GM12878 (cell line): Measurements from ENCODE around the gene KCNJ18. TPM values are rescaled to one million over a fixed set of nuclear protein-coding genes. Genes with fewer than 3 reads are reported as not detected.
"Not testable (repeated sequence)": the region's sequence is repeated elsewhere in the genome, so short reads cannot be mapped to it uniquely, and the experiment has no call there.

Experiments used
- ATAC-seq: fragments of 200-7000 bp; cut with Tn5 transposase; 3 replicates; pipeline ENCODE4 v1.9.1; 2020; ENCODE audit warnings: mild to moderate bottlenecking, moderate library complexity
- BruUV-seq: library from RNA; stranded (reverse); fragments of 400-500 nt; replicated peaks from 2 replicates; lab custom pipeline; 2021; lab: Mats Ljungman, UMichigan
- CTCF ChIA-PET: fragments of 300-600 bp; sonication (Branson Sonifier 250); formaldehyde crosslinking; extraction: SDS; loops from one replicate; lab custom pipeline; 2021; ENCODE audit warnings: inconsistent platforms; lab: Yijun Ruan, JAX
- POLR2A ChIA-PET: fragments of 350-600 bp; formaldehyde crosslinking; extraction: SDS; loops from one replicate; lab custom pipeline; 2021; ENCODE audit warnings: inconsistent platforms; lab: Charles Lee
- RAD21 ChIA-PET: fragments of 300-600 bp; sonication (Branson Sonifier 250); formaldehyde crosslinking; loops from one replicate; lab custom pipeline; 2023; ENCODE audit warnings: antibody characterized with exemption; ENCODE audit not compliant: unreplicated experiment; lab: Charles Lee
- SMC1A ChIA-PET: fragments of 300-600 bp; sonication (Branson Sonifier 250); formaldehyde crosslinking; loops from one replicate; lab custom pipeline; 2023; ENCODE audit not compliant: unreplicated experiment, uncharacterized antibody; lab: Charles Lee
- DNase-seq: peaks from one replicate; pipeline ENCODE4 v3.0.0-alpha.2; 2011; ENCODE audit warnings: low read depth, low spot score
- FAIRE-seq: peaks from 3 replicates; lab custom pipeline; 2011; peaks lifted over from hg19 to GRCh38; lab: Jason Lieb, UNC
- H2AFZ ChIP-seq: 2 replicates; pipeline ENCODE4 v1.6.0; 2011; ENCODE audit warnings: low read depth, low read length, control low read depth; ENCODE audit not compliant: control insufficient read depth
- H3K27ac ChIP-seq: 2 replicates; pipeline ENCODE4 v1.5.1; 2011; ENCODE audit warnings: control low read depth; ENCODE audit not compliant: control insufficient read depth, insufficient read depth
- H3K27me3 ChIP-seq, 2 experiments: replicated peaks in 1 of 2; 2 replicates each; pipeline versions ENCODE4 v1.6.0 to v1.6.1; 2011; ENCODE audit warnings: low read length in 1 of 2; ENCODE audit not compliant: control insufficient read depth in 2 of 2, insufficient read depth in 2 of 2
- H3K36me3 ChIP-seq, 2 experiments: 2 replicates each; pipeline ENCODE4 v1.5.1; 2011; ENCODE audit warnings: low read length in 1 of 2; ENCODE audit not compliant: control insufficient read depth in 2 of 2, insufficient read depth in 2 of 2
- H3K4me1 ChIP-seq: 2 replicates; pipeline ENCODE4 v1.6.1; 2011; ENCODE audit warnings: mild to moderate bottlenecking, low read length, moderate library complexity, mixed read lengths; ENCODE audit not compliant: control insufficient read depth, insufficient read depth
- H3K4me2 ChIP-seq: 2 replicates; pipeline ENCODE4 v1.6.0; 2011; ENCODE audit warnings: control low read depth; ENCODE audit not compliant: control insufficient read depth, insufficient read depth
- H3K4me3 ChIP-seq: fragments of 200-600 bp; sonication (generic); 2 replicates; pipeline ENCODE4 v1.5.1; 2016
- H3K79me2 ChIP-seq: 2 replicates; pipeline ENCODE4 v1.6.0; 2011; ENCODE audit warnings: low read length; ENCODE audit not compliant: control insufficient read depth, insufficient read depth
- H3K9ac ChIP-seq: 2 replicates; pipeline ENCODE4 v1.8.0; 2011; ENCODE audit warnings: low read length, control low read depth, mixed read lengths; ENCODE audit not compliant: control insufficient read depth, insufficient read depth
- H3K9me3 ChIP-seq: replicated peaks from 3 replicates; pipeline ENCODE4 v1.5.1; 2011; ENCODE audit warnings: mild to moderate bottlenecking, low read length; ENCODE audit not compliant: control insufficient read depth, insufficient read depth
- H4K20me1 ChIP-seq: 2 replicates; pipeline ENCODE4 v1.6.0; 2011; ENCODE audit not compliant: control insufficient read depth, insufficient read depth
- CHD4 ChIP-seq: fragments of 200-600 bp; sonication (generic); IDR thresholded peaks from 2 replicates; pipeline ENCODE4 v1.6.1; 2016; ENCODE audit warnings: mild to moderate bottlenecking
- HDAC6 ChIP-seq: fragments of 200-600 bp; sonication (generic); IDR thresholded peaks from one replicate; pipeline ENCODE4 v1.8.0; 2017; ENCODE audit warnings: antibody characterized with exemption; ENCODE audit not compliant: unreplicated experiment
- KDM1A ChIP-seq: fragments of 200-600 bp; sonication (generic); IDR thresholded peaks from 2 replicates; pipeline ENCODE4 v1.6.1; 2016; ENCODE audit warnings: borderline replicate concordance
- LARP7 ChIP-seq: fragments of 450-650 bp; IDR thresholded peaks from 2 replicates; pipeline ENCODE4 v1.6.1; 2017; ENCODE audit warnings: mild to moderate bottlenecking
- RBBP5 ChIP-seq: fragments of 200-600 bp; sonication (generic); conservative IDR thresholded peaks from 2 replicates; pipeline ENCODE4 v1.6.1; 2016
- STAT1 ChIP-seq: fragments of 450-650 bp; conservative IDR thresholded peaks from 2 replicates; pipeline ENCODE4 v1.6.1; 2014; ENCODE audit warnings: antibody characterized with exemption, mild to moderate bottlenecking
- TBL1XR1 ChIP-seq: IDR thresholded peaks from 2 replicates; pipeline ENCODE4 v1.6.1; 2012; ENCODE audit warnings: low read depth, low read length, improper control_type of control experiment
- ZZZ3 ChIP-seq: IDR thresholded peaks from 2 replicates; pipeline ENCODE4 v1.6.1; 2011; ENCODE audit warnings: low read depth; ENCODE audit not compliant: control insufficient read depth, insufficient read length
- WGBS: methylation state at CpG from one replicate; pipeline ENCODE4 v1.1.6; 2016; ENCODE audit warnings: low lambda C conversion rate; ENCODE audit not compliant: insufficient replicate concordance, insufficient coverage; ENCODE audit errors: missing lambda C conversion rate; 5-methylcytosine and 5-hydroxymethylcytosine counted together
- in situ Hi-C: fragments of 300-500 bp; cut with MboI; formaldehyde crosslinking; loops from 9 replicates; pipeline ENCODE4 v1.14.3; 2018; ENCODE audit warnings: mixed read lengths
- intact Hi-C: fragments of 100-400 bp; cut with micrococcal nuclease; formaldehyde crosslinking; loops from one replicate; pipeline ENCODE4 v1.14.2; 2022; ENCODE audit not compliant: unreplicated experiment
- polyA plus RNA-seq, 11 experiments: library from polyadenylated mRNA; depleted of rRNA in 4 of 11; unstranded in 6 of 11; stranded (reverse) in 5 of 11; fragments of >200 nt; fragmentation: Nextera tagmentation in 4 of 11; fragmentation: Illumina TruSeq in 1 of 11; extraction: Ambion mirVana in 4 of 11; extraction: Trizol in 1 of 11; gene quantifications; 1 replicate in 1 of 11; 2 replicates in 10 of 11; pipeline versions ENCODE4 v1.2.1 to v1.2.3, GENCODE V29; 2011 to 2016; ENCODE audit warnings: inconsistent platforms in 2 of 11, missing spikeins in 2 of 11, low read depth in 1 of 11
- total RNA-seq, 4 experiments: library from RNA; depleted of rRNA in 3 of 4; stranded (reverse); fragments of >200 nt in 3 of 4; fragmentation: Illumina TruSeq in 1 of 4; extraction: Trizol in 1 of 4; gene quantifications; 2 replicates each; pipeline versions ENCODE4 v1.2.1 to v1.2.3, GENCODE V29; 2013 to 2021
- TF ChIP-seq, protein P1 (sequence below): IDR thresholded peaks from 2 replicates; pipeline ENCODE4 v1.6.1; 2012; ENCODE audit warnings: low read depth, low read length, improper control_type of control experiment
- TF ChIP-seq, protein P2 (sequence below): fragments of 450-650 bp; formaldehyde crosslinking; IDR thresholded peaks from 2 replicates; pipeline ENCODE4 v1.4.0; 2020; ENCODE audit warnings: mild to moderate bottlenecking, moderate library complexity

KCNJ18 gene
- total and polyA plus RNA-seq, 10 of the 15 experiments (the other 5 are each of a cell fraction or from before 2014, with no cell fraction given) = not detected

DNA sequence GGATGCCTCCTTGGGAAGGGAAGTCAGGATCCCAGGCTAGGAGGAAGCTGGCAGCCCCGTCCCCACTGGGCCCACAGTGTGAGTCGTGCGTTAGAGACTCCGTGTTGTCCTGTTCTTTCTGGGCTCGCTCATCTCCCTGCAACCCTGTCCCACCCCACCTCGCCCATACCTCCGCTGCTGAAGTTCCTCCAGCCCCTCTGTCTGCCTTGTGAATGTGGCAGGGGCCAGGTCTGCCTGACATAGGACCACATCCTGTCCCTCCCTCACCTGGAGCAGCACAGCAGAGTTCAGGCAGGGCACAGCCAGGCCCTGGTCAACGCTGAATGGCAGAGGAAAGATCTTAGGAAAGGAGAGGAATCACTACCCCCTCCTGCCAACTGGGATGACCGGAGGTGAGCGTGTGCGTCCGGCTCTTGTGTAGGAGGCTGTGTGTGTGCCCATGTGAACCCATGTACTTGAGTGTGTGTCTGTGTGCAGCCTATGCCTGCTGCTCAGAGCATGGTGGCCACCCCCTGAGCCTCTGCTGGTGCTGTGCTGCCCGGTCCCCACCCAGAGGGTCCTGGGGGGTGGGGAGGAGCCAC is 12.8 kb downstream of the KCNJ18 start (continued):
- TF ChIP-seq, protein P1, sequence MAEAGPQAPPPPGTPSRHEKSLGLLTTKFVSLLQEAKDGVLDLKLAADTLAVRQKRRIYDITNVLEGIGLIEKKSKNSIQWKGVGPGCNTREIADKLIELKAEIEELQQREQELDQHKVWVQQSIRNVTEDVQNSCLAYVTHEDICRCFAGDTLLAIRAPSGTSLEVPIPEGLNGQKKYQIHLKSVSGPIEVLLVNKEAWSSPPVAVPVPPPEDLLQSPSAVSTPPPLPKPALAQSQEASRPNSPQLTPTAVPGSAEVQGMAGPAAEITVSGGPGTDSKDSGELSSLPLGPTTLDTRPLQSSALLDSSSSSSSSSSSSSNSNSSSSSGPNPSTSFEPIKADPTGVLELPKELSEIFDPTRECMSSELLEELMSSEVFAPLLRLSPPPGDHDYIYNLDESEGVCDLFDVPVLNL = no peak
- TF ChIP-seq HDAC6 (no peak), RBBP5 (no peak), ZZZ3 (no peak), TBL1XR1 (no peak), LARP7 (no peak), CHD4 (no peak), KDM1A (no peak), STAT1 (no peak)
- TF ChIP-seq, protein P2, sequence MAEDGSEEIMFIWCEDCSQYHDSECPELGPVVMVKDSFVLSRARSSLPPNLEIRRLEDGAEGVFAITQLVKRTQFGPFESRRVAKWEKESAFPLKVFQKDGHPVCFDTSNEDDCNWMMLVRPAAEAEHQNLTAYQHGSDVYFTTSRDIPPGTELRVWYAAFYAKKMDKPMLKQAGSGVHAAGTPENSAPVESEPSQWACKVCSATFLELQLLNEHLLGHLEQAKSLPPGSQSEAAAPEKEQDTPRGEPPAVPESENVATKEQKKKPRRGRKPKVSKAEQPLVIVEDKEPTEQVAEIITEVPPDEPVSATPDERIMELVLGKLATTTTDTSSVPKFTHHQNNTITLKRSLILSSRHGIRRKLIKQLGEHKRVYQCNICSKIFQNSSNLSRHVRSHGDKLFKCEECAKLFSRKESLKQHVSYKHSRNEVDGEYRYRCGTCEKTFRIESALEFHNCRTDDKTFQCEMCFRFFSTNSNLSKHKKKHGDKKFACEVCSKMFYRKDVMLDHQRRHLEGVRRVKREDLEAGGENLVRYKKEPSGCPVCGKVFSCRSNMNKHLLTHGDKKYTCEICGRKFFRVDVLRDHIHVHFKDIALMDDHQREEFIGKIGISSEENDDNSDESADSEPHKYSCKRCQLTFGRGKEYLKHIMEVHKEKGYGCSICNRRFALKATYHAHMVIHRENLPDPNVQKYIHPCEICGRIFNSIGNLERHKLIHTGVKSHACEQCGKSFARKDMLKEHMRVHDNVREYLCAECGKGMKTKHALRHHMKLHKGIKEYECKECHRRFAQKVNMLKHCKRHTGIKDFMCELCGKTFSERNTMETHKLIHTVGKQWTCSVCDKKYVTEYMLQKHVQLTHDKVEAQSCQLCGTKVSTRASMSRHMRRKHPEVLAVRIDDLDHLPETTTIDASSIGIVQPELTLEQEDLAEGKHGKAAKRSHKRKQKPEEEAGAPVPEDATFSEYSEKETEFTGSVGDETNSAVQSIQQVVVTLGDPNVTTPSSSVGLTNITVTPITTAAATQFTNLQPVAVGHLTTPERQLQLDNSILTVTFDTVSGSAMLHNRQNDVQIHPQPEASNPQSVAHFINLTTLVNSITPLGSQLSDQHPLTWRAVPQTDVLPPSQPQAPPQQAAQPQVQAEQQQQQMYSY (CRISPR knock-in tag) = no peak

DNA sequence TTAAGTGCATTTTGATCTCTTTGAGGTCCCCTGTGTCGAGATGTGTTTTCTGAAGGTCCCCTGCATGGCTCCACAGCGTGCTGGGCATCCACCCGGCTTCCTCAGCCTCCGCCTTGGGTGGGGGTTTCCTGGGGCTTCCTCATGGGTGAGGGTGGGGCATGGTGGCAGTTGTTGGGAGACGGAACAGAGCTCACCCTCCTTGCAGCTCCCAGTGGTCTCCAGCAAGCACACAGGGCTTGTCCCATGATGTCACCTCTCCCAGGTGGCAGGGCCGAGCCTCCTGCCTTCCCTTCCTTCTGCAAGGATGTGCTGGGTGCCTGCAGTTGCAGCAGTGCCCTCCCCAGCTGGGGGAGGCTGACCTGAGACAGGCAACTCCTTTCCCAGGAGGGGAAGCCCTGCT is 13.4 kb downstream of the KCNJ18 start:
- H2AFZ ChIP-seq, H3K27me3 ChIP-seq, POLR2A ChIA-PET, H3K4me1 ChIP-seq, RAD21 ChIA-PET, DNase-seq, BruUV-seq, SMC1A ChIA-PET, H4K20me1 ChIP-seq, H3K4me2 ChIP-seq, H3K9ac ChIP-seq, ATAC-seq, FAIRE-seq, H3K9me3 ChIP-seq, intact Hi-C loops, H3K36me3 ChIP-seq, CTCF ChIA-PET, H3K27ac ChIP-seq, H3K79me2 ChIP-seq, H3K4me3 ChIP-seq: not testable (repeated sequence)
- in situ Hi-C loops = loop anchor here (5.0 kb wide), 1 partner anchor 283 kb away; no protein-coding TSS in a partner anchor
- whole genome bisulfite sequencing = 14% methylated on average over 6 of the region's 6 CpGs

DNA sequence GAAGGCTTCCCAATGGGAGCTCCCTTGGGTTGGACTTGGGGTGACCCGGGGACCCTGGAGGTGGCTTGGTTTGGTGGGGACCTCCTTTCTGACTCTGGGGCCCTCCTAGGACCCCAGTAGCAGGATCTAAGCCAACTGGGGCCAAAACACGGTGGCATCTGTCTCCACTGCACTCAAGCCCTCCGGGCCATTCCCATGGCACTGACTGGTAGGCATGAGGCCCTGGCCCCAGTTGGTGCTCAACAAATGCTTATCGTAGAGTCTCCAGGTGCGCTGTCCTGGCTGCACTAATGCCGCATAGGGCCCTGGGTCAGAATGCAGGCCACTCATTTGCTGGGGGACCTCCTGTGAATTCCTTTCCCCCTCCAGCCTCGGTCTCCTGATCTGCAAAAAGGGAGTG is 14.2 kb downstream of the KCNJ18 start:
- POLR2A ChIA-PET, CTCF ChIA-PET, H3K4me1 ChIP-seq, H2AFZ ChIP-seq, intact Hi-C loops, ATAC-seq, BruUV-seq, H4K20me1 ChIP-seq, H3K27me3 ChIP-seq, H3K36me3 ChIP-seq, FAIRE-seq, H3K4me3 ChIP-seq, H3K4me2 ChIP-seq, H3K79me2 ChIP-seq, H3K9me3 ChIP-seq, RAD21 ChIA-PET, H3K27ac ChIP-seq, DNase-seq, SMC1A ChIA-PET, H3K9ac ChIP-seq: not testable (repeated sequence)
- in situ Hi-C loops = loop anchor here (5.0 kb wide), 1 partner anchor 284 kb away; no protein-coding TSS in a partner anchor
- 20% methylated on average over 7 of the region's 7 CpGs for WGBS
